HG02798 (cell line): ENCODE measurements around the gene SORCS2.

Source experiments
- ATAC-seq: cut with Tn5 transposase; IDR thresholded peaks from one replicate; pipeline ENCODE4 v1.9.1; 2021; ENCODE audit warnings: mild to moderate bottlenecking; ENCODE audit not compliant: unreplicated experiment, poor library complexity

Gene SORCS2

GRCh38 chr4:7472442-7473013 is 280.2 kb downstream of the SORCS2 start:
- no peak for ATAC-seq

- ATAC-seq = no peak
These were observed 280.7 kb downstream of the SORCS2 start for GRCh38 chr4:7473081-7473480.

GRCh38 chr4:7474320-7474719 is 282.0 kb downstream of the SORCS2 start:
- ATAC-seq = no peak

GRCh38 chr4:7475207-7475606 is 282.9 kb downstream of the SORCS2 start:
- ATAC-seq = no peak

GRCh38 chr4:7476820-7477219 is 284.5 kb downstream of the SORCS2 start:
- no peak for ATAC-seq

GRCh38 chr4:7477695-7478094 is 285.4 kb downstream of the SORCS2 start:
- no peak for ATAC-seq

GRCh38 chr4:7478665-7479064 is 286.3 kb downstream of the SORCS2 start:
- no peak for ATAC-seq

GRCh38 chr4:7480423-7480822 is 288.1 kb downstream of the SORCS2 start:
- no peak for ATAC-seq

- ATAC-seq = no peak
These were observed 288.9 kb downstream of the SORCS2 start for GRCh38 chr4:7481227-7481626.

- ATAC-seq = no peak
These were observed 292.8 kb downstream of the SORCS2 start for GRCh38 chr4:7485096-7485495.

- no peak for ATAC-seq
These were observed 293.8 kb downstream of the SORCS2 start for GRCh38 chr4:7486101-7486500.

GRCh38 chr4:7487502-7487901 is 295.2 kb downstream of the SORCS2 start:
- ATAC-seq = no peak

GRCh38 chr4:7487998-7488671 is 295.8 kb downstream of the SORCS2 start:
- ATAC-seq = no peak

GRCh38 chr4:7491915-7492314 is 299.6 kb downstream of the SORCS2 start:
- no peak for ATAC-seq

- no peak for ATAC-seq
These were observed 306.3 kb downstream of the SORCS2 start for GRCh38 chr4:7498446-7499200.

- no peak for ATAC-seq
These were observed 307.3 kb downstream of the SORCS2 start for GRCh38 chr4:7499661-7500060.

GRCh38 chr4:7500404-7500803 is 308.1 kb downstream of the SORCS2 start:
- no peak for ATAC-seq

- ATAC-seq = no peak
These were observed 309.0 kb downstream of the SORCS2 start for GRCh38 chr4:7501314-7501713.

- ATAC-seq = no peak
These were observed 309.5 kb downstream of the SORCS2 start for GRCh38 chr4:7501873-7502272.

- ATAC-seq = no peak
These were observed 311.4 kb downstream of the SORCS2 start for GRCh38 chr4:7503559-7504249.
